ENCODE data around the gene MYO1C. TPM values are rescaled to one million over a fixed set of nuclear protein-coding genes. Genes with fewer than 3 reads are reported as not detected.
A peak's percentile ranks its signal among the peaks of the same experiment; 100 is the strongest.

MYO1C gene
- total and polyA plus RNA-seq, 2 donors (not counting 1 experiment from before 2014, with no cell fraction given): 164 to 190 TPM

DNA sequence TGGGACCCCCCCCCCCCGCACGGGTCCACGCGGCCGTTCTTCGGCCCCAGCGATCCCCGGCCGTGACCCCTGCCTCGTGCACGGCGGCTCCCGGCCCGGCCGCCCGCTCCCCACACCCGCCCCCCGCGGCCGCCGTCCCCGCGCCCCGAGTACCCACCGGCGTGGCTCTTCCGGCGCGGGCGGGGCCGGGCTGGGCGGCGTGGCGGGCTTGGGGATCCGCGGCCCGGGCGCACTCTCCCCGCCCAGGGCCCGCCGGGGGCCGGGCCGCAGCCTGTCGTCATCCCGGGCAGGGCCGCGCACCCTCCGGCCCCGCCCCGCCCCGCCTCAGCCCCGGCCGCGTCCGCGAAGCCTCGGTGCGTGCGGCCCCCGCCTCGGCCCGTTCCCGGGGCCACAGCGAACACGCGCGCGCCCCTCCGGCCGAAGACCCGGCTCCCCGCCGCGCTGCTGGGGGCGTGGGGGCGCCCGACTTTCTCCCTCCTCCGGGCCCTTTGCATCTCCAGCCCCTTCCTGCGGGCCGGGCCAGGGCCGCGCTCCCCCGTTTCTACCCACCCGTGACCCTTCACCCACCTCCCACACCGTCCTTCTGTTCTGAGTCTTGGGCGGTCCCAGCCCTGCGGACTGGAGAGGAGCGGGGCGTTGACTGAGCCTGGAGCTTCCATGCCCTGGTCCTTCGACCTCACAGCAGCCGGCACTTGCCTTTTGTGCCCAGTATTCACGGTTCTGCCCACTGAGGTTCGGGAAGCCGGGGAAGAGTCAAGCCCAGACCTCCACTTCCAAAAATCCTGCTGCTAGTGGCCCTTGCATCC, 840 bp downstream of the MYO1C start:
- Histone ChIP-seq H3K4me1 (ENCODE audit: control insufficient read depth, extremely low read depth, insufficient read depth, low read length) (peaks cover 13% of the 10 kb centered on the region), H3K27me3 (ENCODE audit: control insufficient read depth, insufficient read depth, low read length) (no peaks in the 10 kb centered on the region)

DNA sequence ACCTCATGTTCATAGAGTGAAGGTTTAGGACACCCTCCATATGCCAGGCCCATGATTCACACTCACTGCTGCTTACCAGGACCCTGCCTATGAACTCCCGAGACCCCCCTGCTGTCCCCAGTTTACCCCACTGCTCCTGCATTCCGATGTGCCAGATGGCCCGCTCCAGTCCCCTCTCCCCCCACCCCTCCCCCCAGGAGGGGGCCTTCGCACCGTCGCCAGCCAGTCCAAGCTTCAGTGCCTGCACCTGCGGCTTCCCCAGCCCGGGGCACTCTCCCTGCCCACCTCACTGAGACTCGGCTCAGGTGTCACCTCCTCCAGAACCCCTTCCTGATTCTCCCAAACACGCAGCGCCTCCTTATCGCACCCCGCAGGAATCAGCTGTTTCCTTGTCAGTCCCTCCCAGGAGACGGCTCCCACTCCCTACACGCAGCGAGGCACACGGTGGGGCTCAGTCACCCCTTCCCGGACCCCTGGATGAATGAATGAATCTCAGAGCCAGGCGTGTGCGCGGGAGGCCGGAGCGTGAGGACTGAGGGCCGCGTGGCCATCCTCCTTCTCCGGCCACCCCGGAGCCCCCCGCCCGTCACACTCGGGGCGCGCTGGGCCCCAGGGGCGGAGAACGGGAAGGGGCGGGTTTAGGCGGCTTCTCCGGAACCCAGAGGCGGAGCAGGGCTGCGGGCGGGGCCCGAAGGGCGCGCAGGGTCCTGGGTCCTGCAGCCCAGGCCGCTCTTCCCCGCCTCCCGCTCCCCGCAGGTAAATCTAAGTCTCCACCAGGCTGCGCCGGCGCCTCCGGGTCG, 1.6 kb downstream of the MYO1C start:
- TF ChIP-seq EZH2 (IDR thresholded peaks at IDR 0.05; ENCODE audit: low read length, missing control alignments): no peak
- TF ChIP-seq, protein P1, sequence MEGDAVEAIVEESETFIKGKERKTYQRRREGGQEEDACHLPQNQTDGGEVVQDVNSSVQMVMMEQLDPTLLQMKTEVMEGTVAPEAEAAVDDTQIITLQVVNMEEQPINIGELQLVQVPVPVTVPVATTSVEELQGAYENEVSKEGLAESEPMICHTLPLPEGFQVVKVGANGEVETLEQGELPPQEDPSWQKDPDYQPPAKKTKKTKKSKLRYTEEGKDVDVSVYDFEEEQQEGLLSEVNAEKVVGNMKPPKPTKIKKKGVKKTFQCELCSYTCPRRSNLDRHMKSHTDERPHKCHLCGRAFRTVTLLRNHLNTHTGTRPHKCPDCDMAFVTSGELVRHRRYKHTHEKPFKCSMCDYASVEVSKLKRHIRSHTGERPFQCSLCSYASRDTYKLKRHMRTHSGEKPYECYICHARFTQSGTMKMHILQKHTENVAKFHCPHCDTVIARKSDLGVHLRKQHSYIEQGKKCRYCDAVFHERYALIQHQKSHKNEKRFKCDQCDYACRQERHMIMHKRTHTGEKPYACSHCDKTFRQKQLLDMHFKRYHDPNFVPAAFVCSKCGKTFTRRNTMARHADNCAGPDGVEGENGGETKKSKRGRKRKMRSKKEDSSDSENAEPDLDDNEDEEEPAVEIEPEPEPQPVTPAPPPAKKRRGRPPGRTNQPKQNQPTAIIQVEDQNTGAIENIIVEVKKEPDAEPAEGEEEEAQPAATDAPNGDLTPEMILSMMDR (conservative IDR thresholded peaks at IDR 0.05 in 1 of 2, IDR thresholded peaks at IDR 0.05 in 1 of 2; ENCODE audit: low read depth in 1 of 2, low read length in 2 of 2): no peak
- peak overlapping the region; percentile 20 for H2AFZ ChIP-seq (ENCODE audit: low read length)

More for the DNA sequence above, 840 bp downstream of the MYO1C start:
- Histone ChIP-seq H3K27ac (ENCODE audit: insufficient read depth, low read length) (peak overlapping the region; percentile 84), H3K9ac (ENCODE audit: insufficient read depth, low read length) (peak overlapping the region; percentile 75), H3K4me3 (replicated peaks in 1 of 4; ENCODE audit: control extremely low read depth in 1 of 4, insufficient read depth in 1 of 4, low read depth in 3 of 4, low read length in 4 of 4) (peak overlapping the region; percentile 66 to 85 (median 77)), H3K9me3 (ENCODE audit: control insufficient read depth, insufficient read depth, low read depth, low read length) (no peaks in the 10 kb centered on the region), H3K79me2 (ENCODE audit: control insufficient read depth, insufficient read depth, low read length) (peaks cover 23% of the 10 kb centered on the region), H2AFZ (ENCODE audit: low read length) (peak overlapping the region; percentile 5), H4K20me1 (ENCODE audit: control insufficient read depth, extremely low read depth, insufficient read depth, low read length) (no peaks in the 10 kb centered on the region), H3K4me2 (ENCODE audit: extremely low read depth, insufficient read depth, low read length) (peak overlapping the region; percentile 86), H3K36me3 (ENCODE audit: control insufficient read depth, insufficient read depth, low read length) (peaks cover 5% of the 10 kb centered on the region)
- TF ChIP-seq, protein P1 (conservative IDR thresholded peaks at IDR 0.05 in 1 of 2, IDR thresholded peaks at IDR 0.05 in 1 of 2; ENCODE audit: low read depth in 1 of 2, low read length in 2 of 2): no peak
- no peak for TF ChIP-seq EZH2 (IDR thresholded peaks at IDR 0.05; ENCODE audit: low read length, missing control alignments)
- peak; percentile 38 to 53 for DNase-seq (ENCODE audit: low read depth in 2 of 2)

DNA sequence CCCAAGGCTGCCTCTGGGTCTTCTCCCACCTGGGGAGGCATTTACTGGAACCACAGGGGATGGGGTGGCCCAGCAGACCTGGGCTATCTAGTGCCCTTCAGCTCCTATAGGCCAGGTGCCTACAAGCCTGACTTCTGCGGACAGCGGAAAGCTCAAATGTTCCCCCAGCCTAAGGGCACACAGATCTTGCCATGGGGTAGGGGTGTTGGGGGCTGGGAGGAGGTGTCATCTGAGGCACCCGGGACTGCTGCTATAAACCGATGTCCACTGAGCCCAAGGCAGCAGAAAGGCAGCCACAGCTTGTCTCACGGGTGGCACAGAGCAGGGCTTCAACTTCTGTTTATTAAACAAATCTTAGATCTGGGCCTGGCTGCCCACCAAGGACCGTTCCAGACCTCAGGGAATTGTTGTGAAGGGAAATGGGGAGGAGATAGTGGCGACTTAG, 3.6 kb downstream of the MYO1C start:
- Histone ChIP-seq H3K27me3 (ENCODE audit: control insufficient read depth, insufficient read depth, low read length) (no peaks in the 10 kb centered on the region), H3K9ac (ENCODE audit: insufficient read depth, low read length) (no peak overlapping the region), H3K9me3 (ENCODE audit: control insufficient read depth, insufficient read depth, low read depth, low read length) (no peaks in the 10 kb centered on the region), H3K4me2 (ENCODE audit: extremely low read depth, insufficient read depth, low read length) (peak overlapping the region; percentile 88), H3K4me3 (replicated peaks in 1 of 4; ENCODE audit: control extremely low read depth in 1 of 4, insufficient read depth in 1 of 4, low read depth in 3 of 4, low read length in 4 of 4) (peak overlapping the region; percentile 26 to 58 (median 50)), H3K4me1 (ENCODE audit: control insufficient read depth, extremely low read depth, insufficient read depth, low read length) (peaks cover 17% of the 10 kb centered on the region), H2AFZ (ENCODE audit: low read length) (no peak overlapping the region), H3K36me3 (ENCODE audit: control insufficient read depth, insufficient read depth, low read length) (peaks cover 4% of the 10 kb centered on the region), H3K27ac (ENCODE audit: insufficient read depth, low read length) (peak overlapping the region; percentile 87), H4K20me1 (ENCODE audit: control insufficient read depth, extremely low read depth, insufficient read depth, low read length) (no peaks in the 10 kb centered on the region), H3K79me2 (ENCODE audit: control insufficient read depth, insufficient read depth, low read length) (peaks cover 35% of the 10 kb centered on the region)
- no peak for DNase-seq (ENCODE audit: low read depth in 2 of 2)
- TF ChIP-seq, protein P1 (conservative IDR thresholded peaks at IDR 0.05 in 1 of 2, IDR thresholded peaks at IDR 0.05 in 1 of 2; ENCODE audit: low read depth in 1 of 2, low read length in 2 of 2): no peak
- no peak for TF ChIP-seq EZH2 (IDR thresholded peaks at IDR 0.05; ENCODE audit: low read length, missing control alignments)

More for the DNA sequence above, 1.6 kb downstream of the MYO1C start:
- Histone ChIP-seq H3K9ac (ENCODE audit: insufficient read depth, low read length) (peak overlapping the region; percentile 75), H3K9me3 (ENCODE audit: control insufficient read depth, insufficient read depth, low read depth, low read length) (no peaks in the 10 kb centered on the region), H3K4me1 (ENCODE audit: control insufficient read depth, extremely low read depth, insufficient read depth, low read length) (peaks cover 13% of the 10 kb centered on the region), H3K36me3 (ENCODE audit: control insufficient read depth, insufficient read depth, low read length) (peaks cover 2% of the 10 kb centered on the region), H3K27me3 (ENCODE audit: control insufficient read depth, insufficient read depth, low read length) (no peaks in the 10 kb centered on the region), H4K20me1 (ENCODE audit: control insufficient read depth, extremely low read depth, insufficient read depth, low read length) (no peaks in the 10 kb centered on the region), H3K79me2 (ENCODE audit: control insufficient read depth, insufficient read depth, low read length) (peaks cover 23% of the 10 kb centered on the region), H3K27ac (ENCODE audit: insufficient read depth, low read length) (peak overlapping the region; percentile 84), H3K4me2 (ENCODE audit: extremely low read depth, insufficient read depth, low read length) (peak overlapping the region; percentile 97), H3K4me3 (replicated peaks in 1 of 4; ENCODE audit: control extremely low read depth in 1 of 4, insufficient read depth in 1 of 4, low read depth in 3 of 4, low read length in 4 of 4) (peak overlapping the region; percentile 66 to 85 (median 77))
- DNase-seq (ENCODE audit: low read depth in 2 of 2): peak; percentile 34 to 39
